Sigmoid colon (tissue), 4 donors: ENCODE measurements around the gene CDK19.

Source experiments
- EP300 ChIP-seq, 4 donors: sonication (generic); formaldehyde crosslinking; IDR thresholded peaks; one replicate each; pipeline ENCODE4 v1.6.1; 2017; ENCODE audit warnings: antibody characterized with exemption in 4 of 4
- TF ChIP-seq, protein P1 (sequence below), 4 experiments: fragments of 450-650 bp in 3 of 4; fragments of 200-600 bp in 1 of 4; IDR thresholded peaks; one replicate each; pipeline ENCODE4 v1.5.1; 2016 to 2019; ENCODE audit warnings: antibody characterized with exemption in 4 of 4, mild to moderate bottlenecking in 3 of 4, moderate library complexity in 2 of 4

DNA sequence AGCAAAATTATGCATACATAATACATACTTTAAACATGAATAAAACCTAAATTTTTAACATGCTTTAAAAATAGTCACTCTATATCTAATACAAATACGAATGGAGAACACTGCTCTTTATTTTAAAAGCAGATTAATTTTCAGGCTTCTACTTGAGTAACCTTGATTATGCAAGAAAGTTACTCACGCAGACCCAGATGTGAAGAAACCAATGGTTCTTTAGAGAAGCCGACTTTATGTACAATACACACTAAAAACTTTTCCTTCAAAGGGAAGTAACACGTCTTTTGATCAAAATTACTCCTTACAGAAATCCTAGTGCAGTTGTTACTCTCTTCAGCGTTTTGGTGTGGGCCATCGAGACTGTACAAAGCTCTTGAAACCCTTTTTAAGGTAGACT lies 201.9 kb downstream of the CDK19 start:
- TF ChIP-seq, protein P1, sequence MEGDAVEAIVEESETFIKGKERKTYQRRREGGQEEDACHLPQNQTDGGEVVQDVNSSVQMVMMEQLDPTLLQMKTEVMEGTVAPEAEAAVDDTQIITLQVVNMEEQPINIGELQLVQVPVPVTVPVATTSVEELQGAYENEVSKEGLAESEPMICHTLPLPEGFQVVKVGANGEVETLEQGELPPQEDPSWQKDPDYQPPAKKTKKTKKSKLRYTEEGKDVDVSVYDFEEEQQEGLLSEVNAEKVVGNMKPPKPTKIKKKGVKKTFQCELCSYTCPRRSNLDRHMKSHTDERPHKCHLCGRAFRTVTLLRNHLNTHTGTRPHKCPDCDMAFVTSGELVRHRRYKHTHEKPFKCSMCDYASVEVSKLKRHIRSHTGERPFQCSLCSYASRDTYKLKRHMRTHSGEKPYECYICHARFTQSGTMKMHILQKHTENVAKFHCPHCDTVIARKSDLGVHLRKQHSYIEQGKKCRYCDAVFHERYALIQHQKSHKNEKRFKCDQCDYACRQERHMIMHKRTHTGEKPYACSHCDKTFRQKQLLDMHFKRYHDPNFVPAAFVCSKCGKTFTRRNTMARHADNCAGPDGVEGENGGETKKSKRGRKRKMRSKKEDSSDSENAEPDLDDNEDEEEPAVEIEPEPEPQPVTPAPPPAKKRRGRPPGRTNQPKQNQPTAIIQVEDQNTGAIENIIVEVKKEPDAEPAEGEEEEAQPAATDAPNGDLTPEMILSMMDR (IDR thresholded peaks at IDR 0.05): no peak
- TF ChIP-seq EP300 (IDR thresholded peaks at IDR 0.05): no peak
